Stimulated activated CD4-positive, alpha-beta T cell treated with anti-CD3 and anti-CD28 coated beads, Interleukin-1b, Interleukin-23, amount 100 ng/mL, for 4 hours (primary cell): ENCODE measurements around the gene RSRC2.
"Not testable (repeated sequence)": the region's sequence is repeated elsewhere in the genome, so short reads cannot be mapped to it uniquely, and the experiment has no call there.

Source experiments
- DNase-seq, 2 donors: peaks; one replicate each; pipeline ENCODE4 v3.0.0-alpha.2; 2020; ENCODE audit warnings: low read depth in 2 of 2

The RSRC2 gene

GRCh38 chr12:122518908-122519307 is 7.8 kb downstream of the RSRC2 start:
- no peak for DNase-seq

- no peak for DNase-seq
Observed at GRCh38 chr12:122517877-122518276, 8.9 kb downstream of the RSRC2 start.

DNA sequence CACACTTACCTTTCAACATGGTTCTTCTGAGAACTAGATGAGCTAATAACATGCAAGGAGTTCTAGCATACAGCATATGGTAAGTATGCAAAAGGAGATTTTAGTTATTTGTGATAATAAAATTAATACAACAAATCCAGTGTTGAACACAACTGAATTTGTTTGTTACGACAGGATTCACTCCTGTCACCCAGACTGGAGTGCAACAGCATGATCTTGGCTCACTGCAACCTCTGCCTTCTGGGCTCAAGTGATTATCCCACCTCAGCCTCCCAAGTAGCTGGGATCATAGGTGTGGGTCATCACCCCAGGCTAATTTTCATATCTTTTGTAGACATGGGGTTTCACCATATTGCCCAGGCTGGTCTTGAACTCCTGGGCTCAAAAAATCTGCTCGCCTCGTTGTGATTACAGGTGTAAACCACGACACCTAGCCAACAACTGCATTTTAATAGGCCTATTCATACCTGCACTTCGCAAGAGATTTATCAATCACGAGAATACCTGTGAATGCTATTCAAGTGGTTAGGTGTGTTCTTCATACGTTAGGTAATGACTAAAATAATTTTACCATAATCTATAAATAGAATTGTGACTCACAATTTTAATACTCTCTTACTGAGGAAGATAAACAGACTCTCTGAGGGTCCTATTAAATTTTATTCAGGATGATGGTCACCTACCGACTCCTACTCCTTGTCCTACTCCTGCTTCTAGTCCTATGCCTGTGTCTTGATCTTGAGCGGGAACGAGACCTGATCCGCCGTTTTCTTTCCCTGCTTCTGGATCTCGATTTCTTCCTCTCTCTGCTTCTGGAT is 10.0 kb downstream of the RSRC2 start:
- DNase-seq = no peak

- DNase-seq = no peak
Observed at GRCh38 chr12:122515275-122515674, 11.5 kb downstream of the RSRC2 start.

- no peak for DNase-seq
Observed at GRCh38 chr12:122513660-122514059, 13.1 kb downstream of the RSRC2 start.

DNA sequence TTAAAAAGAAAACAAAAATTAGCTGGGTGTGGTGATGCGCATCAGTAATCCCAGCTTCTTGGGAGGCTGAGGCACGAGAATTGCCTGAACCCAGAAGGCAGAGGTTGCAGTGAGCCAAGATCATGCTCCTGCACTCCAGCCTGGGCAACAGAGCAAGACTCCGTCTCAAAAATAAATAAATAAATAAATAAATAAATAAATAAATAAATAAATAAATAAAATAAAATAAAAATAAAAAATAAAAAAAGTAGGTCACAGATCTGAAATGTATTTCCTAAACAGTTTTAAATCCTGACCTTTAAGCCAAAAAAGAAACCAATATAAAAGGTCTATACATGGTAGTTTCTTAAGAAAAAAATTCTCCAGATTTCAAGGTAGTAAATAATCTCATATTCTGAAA is 13.7 kb downstream of the RSRC2 start:
- DNase-seq = not testable (repeated sequence)

- no peak for DNase-seq
Observed at GRCh38 chr12:122508163-122508562, 18.6 kb downstream of the RSRC2 start.

DNA sequence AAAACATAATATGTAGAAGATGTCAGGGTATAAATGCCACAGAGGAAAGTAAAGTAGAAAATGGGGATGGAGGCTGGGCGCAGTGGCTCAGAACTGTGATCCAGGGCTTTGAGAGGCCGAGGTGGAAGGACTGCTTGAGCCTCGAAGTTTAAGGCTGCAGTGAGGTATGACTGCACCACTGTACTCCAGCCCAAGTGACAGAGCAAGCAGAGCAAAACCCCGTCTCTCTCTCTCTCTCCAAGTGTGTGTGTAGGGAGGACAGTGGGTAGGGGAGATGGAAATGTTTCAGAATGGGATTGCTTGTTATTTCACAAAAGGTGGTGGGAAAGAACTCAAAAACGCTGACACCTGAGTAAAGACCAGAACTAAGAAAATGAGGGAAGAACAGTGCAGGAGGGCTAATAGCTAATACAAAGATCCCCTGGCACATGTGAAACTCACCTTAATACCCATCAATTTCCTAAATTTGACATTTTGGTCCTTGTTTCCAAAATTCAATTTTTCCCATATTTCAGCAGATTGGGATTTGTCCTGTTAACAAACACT is 20.3 kb downstream of the RSRC2 start:
- DNase-seq = no peak

DNA sequence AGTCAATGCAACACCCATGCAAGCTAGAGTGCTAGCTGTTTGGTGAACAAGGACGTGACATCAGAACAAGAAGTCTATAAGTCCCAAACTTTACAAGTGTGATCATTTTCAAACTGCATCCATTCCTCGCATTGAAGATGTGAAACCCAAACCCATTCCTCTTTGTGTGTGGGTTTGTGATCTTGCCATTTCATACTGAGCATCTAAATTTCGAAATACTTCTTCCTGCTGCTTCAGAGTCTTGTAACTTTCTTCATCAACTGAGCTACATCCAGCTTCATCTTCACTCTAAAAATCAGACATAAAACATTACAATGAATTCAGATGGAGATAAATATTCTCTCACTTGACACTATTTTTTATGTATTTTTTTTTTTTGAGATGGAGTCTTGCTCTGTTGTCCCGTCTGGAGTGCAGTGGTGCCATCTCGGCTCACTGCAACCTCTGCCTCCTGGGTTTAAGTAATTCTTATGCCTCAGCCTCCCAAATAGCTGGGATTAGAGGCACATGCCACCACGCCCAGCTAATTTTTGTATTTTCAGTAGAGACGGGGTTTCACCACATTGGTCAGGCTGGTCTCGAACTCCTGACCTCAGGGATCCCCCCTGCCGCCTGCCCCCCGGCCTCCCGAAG is 21.2 kb downstream of the RSRC2 start:
- no peak for DNase-seq

DNA sequence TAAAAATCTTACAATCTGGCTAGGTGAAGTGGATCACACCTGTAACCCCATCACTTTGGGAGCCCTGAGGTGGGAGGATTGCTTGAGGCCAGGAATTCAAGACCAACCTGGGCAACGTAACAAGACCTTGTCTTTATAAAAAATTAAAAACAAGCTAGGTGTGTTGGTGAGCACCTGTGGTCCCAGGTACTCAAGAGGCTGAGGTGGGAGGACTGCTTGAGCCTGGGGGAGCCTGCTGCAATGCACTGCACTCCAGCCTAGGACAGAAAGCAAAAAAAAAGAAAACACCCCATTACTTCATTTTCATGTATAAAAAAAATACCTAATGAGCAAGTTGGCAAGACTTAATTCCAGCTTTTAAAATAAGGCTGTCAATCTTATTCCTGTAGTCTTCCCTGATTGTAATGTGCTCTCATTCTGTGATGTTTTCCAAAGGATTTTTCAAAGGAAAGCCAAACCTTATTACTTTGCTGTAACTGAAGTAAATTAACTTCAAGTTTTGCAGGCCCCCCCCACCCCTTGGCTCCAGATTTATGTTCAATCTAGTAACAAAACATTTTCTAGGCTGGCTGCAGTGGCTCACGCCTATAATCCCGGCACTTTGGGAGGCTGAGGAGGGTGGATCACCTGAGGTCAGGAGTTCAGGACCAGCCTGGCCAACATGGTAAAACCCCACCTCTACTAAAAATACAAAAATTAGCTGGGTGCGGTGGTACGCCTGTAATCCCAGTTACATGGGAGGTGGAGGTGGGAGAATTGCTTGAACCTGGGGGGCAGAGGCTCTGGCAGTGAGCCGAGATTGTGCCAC is 22.7 kb downstream of the RSRC2 start:
- DNase-seq = no peak

GRCh38 chr12:122503147-122503751 is 23.5 kb downstream of the RSRC2 start:
- DNase-seq = no peak

- DNase-seq = no peak
Observed at GRCh38 chr12:122501489-122501989, 25.2 kb downstream of the RSRC2 start.

GRCh38 chr12:122500685-122501488 is 25.8 kb downstream of the RSRC2 start, which contains the start of gene ZCCHC8:
Gene ZCCHC8, minus strand, starts transcription at chr12:122500932. Its CDS starts 92 bp downstream, at chr12:122500840.
- DNase-seq = peak; percentile 90 to 91

DNA sequence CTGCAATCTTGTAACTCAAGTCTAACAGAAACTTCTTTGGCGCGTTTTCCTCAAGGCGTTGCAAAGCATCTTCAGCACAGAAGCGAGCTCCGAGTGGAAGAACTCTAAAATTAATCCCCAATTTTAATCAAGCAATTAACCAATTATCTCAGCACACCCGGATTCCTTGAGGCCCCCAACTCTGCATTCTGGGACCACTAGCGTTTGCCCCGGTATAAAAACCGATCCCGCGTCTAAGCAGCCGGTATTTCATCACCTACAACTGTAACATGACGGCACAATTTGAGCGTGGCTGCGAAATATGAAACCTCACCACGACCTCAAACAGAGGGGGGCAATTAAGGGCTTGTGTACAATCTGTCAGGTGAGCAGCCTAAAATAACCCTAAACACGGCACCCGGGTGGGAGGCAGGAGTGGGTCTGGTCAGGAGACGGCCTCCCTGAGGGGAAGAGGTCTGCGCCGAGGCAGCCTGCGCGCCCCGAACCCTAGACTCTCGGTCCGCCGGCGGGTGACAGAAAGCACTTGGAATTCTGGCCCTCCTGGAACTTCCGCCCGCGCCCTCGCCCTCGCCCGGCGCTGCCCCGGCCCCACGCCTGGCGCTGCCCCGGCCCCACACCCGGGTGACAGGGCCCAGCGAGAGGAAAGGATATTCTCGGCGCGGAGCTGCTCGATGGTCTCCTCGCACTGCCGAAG is 26.6 kb downstream of the RSRC2 start:
- no peak for DNase-seq

- DNase-seq = no peak
Observed at GRCh38 chr12:122495258-122495657, 31.5 kb downstream of the RSRC2 start.

GRCh38 chr12:122493222-122493621 is 33.5 kb downstream of the RSRC2 start:
- not testable (repeated sequence) for DNase-seq

DNA sequence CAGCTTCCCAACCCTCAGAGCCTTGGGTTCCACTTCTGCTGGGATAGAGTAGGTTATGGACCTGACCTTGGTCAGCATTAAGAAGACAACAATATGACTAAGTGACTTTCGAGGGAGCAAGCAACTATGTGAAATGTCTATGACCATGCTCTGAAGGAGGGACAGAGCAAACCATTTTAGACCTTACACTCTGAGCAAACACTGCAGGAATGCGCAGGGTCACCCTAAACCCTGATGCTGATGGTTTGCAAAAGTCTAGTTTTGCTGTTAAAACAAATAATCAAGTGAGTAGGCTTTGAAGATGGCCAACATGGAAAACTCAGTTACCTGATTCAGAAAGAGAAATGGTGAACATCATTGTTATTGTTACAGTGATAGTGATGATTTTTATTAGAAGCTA is 34.7 kb downstream of the RSRC2 start:
- no peak for DNase-seq

DNA sequence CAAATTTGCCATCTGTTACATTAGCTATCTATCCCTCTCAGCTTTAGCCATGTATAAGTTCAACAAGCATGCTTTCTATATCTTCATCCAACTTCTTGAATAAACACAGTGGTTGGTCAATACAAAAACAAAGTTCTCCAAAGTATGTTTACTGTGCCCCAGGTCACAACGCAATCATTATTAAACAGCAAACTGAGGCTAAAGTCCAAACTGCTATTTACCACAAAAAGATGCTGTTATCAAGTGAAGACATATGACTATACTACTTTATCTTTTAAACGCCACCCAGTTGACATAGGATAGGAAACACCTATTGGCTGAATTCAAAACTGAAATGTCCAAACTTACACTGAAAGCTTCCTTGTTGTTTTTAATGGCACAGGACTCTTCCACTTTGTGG is 37.7 kb downstream of the RSRC2 start:
- DNase-seq = no peak

DNA sequence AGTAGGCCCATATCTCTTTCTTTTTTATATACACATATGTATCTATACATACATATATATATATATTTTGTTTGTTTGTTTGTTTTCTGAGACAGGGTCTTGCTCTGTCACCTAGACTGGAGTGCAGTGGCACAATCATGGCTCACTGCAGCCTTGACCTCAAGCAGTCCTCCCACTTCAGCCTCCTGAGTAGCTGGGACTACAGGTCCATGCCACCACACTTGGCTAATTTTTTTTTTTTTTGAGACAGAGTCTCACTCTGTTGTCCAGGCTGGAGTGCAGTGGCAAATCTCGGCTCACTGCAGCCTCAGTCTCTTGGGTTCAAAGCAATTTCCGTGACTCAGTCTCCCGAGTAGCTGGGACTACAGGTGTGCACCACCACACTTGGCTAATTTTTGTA is 38.9 kb downstream of the RSRC2 start:
- DNase-seq = not testable (repeated sequence)

DNA sequence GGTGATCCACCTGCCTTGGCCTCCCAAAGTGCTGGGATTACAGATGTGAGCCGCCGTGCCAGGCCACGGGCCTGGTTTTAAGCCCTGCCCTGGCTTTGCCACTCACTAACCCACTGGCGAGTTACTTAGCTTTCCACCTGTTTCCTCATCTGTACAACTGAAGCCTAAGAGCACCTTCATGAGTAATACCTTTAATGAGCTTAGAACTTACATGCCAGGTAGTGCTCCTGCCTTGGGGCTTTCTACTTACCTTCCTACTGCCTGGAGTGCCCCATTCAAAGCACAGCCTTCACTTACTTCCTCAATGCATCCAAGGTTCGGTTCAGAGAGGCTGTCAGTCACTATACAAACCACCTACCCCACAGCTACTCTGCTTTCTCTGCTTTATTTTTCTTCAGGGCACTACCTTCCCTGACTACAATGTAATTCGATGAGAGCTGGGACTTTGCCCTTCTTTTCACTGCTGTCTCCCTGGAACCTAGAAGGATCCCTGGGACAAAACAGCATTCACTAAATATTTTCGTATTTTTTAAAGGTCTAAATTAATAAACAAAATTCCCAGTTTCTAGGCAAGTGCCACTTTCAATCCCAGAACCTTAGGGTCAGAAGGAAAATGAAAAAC is 39.8 kb downstream of the RSRC2 start:
- DNase-seq = no peak
